Measurements from ENCODE around the gene TEX55.

- TF ChIP-seq, protein P1, sequence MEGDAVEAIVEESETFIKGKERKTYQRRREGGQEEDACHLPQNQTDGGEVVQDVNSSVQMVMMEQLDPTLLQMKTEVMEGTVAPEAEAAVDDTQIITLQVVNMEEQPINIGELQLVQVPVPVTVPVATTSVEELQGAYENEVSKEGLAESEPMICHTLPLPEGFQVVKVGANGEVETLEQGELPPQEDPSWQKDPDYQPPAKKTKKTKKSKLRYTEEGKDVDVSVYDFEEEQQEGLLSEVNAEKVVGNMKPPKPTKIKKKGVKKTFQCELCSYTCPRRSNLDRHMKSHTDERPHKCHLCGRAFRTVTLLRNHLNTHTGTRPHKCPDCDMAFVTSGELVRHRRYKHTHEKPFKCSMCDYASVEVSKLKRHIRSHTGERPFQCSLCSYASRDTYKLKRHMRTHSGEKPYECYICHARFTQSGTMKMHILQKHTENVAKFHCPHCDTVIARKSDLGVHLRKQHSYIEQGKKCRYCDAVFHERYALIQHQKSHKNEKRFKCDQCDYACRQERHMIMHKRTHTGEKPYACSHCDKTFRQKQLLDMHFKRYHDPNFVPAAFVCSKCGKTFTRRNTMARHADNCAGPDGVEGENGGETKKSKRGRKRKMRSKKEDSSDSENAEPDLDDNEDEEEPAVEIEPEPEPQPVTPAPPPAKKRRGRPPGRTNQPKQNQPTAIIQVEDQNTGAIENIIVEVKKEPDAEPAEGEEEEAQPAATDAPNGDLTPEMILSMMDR (IDR thresholded peaks at IDR 0.05) = no peak
- no peak for TF ChIP-seq POLR2A (IDR thresholded peaks at IDR 0.05)
Observed at GRCh38 chr3:119145128-119145499, 851 bp upstream of the TEX55 start.
